GM12801 (cell line): ENCODE data around the gene CMTM1.

Source experiments
- CTCF ChIP-seq: IDR thresholded peaks from one replicate; pipeline ENCODE4 v1.5.1; 2011; ENCODE audit warnings: control low read depth; ENCODE audit not compliant: insufficient read length; ENCODE audit errors: extremely low read depth

CMTM1 gene

GRCh38 chr16:66605979-66606751 is 39.9 kb downstream of the CMTM1 start:
- TF ChIP-seq CTCF = no peak

GRCh38 chr16:66608241-66609138 is 42.3 kb downstream of the CMTM1 start:
- TF ChIP-seq CTCF = no peak

GRCh38 chr16:66609139-66609510 is 42.9 kb downstream of the CMTM1 start:
- no peak for TF ChIP-seq CTCF

GRCh38 chr16:66610111-66610820 is 44.0 kb downstream of the CMTM1 start:
- TF ChIP-seq CTCF = no peak

GRCh38 chr16:66612422-66612821 is 46.2 kb downstream of the CMTM1 start:
- TF ChIP-seq CTCF = no peak

- TF ChIP-seq CTCF = no peak
These were observed 48.0 kb downstream of the CMTM1 start for GRCh38 chr16:66614161-66614802.

GRCh38 chr16:66616169-66616568 is 49.9 kb downstream of the CMTM1 start:
- TF ChIP-seq CTCF = no peak
